ENCODE data around the gene MAP2.

DNA sequence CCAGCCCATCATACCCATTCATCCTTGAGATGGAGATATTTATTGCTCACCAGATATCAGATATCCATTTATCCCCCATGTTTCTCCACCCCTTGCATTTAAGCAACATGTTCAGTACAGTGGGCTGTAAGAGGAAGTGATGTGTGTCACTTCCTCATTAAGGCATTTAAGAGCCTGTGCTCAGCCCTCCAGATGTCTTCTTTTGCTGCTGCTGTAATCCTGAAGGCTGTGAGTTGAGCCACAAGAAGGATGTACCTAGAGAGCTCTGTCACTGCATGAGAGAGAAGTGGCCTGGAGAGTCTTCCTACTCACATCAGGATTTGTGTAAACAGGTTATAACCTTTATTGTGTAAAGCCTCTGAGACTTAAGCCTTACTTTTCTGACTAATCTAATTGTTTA is 195.9 kb downstream of the MAP2 start:
- TF ChIP-seq, protein P1, sequence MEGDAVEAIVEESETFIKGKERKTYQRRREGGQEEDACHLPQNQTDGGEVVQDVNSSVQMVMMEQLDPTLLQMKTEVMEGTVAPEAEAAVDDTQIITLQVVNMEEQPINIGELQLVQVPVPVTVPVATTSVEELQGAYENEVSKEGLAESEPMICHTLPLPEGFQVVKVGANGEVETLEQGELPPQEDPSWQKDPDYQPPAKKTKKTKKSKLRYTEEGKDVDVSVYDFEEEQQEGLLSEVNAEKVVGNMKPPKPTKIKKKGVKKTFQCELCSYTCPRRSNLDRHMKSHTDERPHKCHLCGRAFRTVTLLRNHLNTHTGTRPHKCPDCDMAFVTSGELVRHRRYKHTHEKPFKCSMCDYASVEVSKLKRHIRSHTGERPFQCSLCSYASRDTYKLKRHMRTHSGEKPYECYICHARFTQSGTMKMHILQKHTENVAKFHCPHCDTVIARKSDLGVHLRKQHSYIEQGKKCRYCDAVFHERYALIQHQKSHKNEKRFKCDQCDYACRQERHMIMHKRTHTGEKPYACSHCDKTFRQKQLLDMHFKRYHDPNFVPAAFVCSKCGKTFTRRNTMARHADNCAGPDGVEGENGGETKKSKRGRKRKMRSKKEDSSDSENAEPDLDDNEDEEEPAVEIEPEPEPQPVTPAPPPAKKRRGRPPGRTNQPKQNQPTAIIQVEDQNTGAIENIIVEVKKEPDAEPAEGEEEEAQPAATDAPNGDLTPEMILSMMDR (IDR thresholded peaks at IDR 0.05), result no peak
- TF ChIP-seq POLR2A (IDR thresholded peaks at IDR 0.05), result no peak
